Endothelial cell of umbilical vein (primary cell): Measurements from ENCODE around the gene SGK1. TPM values are rescaled to one million over a fixed set of nuclear protein-coding genes. Genes with fewer than 3 reads are reported as not detected.

Experiments used
- BruUV-seq: library from RNA; stranded (reverse); fragments of 400-500 nt; replicated peaks from 2 replicates; lab custom pipeline; 2021; lab: Mats Ljungman, UMichigan
- CTCF ChIA-PET: fragments of 300-600, 350-600 bp; sonication (Branson Sonifier 250); formaldehyde crosslinking; loops from one replicate; lab custom pipeline; 2021; ENCODE audit warnings: antibody characterized with exemption, inconsistent platforms; lab: Charles Lee
- POLR2A ChIA-PET: fragments of 300-600, 350-600 bp; sonication (Branson Sonifier 250); formaldehyde crosslinking; loops from one replicate; lab custom pipeline; 2021; ENCODE audit warnings: antibody characterized with exemption, inconsistent platforms; lab: Charles Lee
- DNase-seq: peaks from one replicate; pipeline ENCODE4 v3.0.0-alpha.2; 2011; ENCODE audit warnings: low read depth, low spot score
- FAIRE-seq: peaks from 2 replicates; lab custom pipeline; 2011; peaks lifted over from hg19 to GRCh38; lab: Jason Lieb, UNC
- H2AFZ ChIP-seq: 2 replicates; pipeline ENCODE4 v1.6.0; 2012; ENCODE audit warnings: low read depth, low read length, control low read depth, inconsistent platforms
- H3K27ac ChIP-seq: 2 replicates; pipeline ENCODE4 v1.5.1; 2011; ENCODE audit warnings: low read depth, mild to moderate bottlenecking, control low read depth, low read length, moderate library complexity; ENCODE audit not compliant: insufficient read depth
- H3K27me3 ChIP-seq, 2 experiments: 2 replicates each; pipeline versions ENCODE4 v1.6.0 to v1.6.1; 2011; ENCODE audit warnings: low read length in 2 of 2, mixed read lengths in 1 of 2; ENCODE audit not compliant: control insufficient read depth in 2 of 2, insufficient read depth in 2 of 2
- H3K36me3 ChIP-seq, 2 experiments: 2 replicates in 1 of 2; 3 replicates in 1 of 2; pipeline ENCODE4 v1.5.1; 2011; ENCODE audit warnings: low read length in 2 of 2, mild to moderate bottlenecking in 1 of 2, moderate library complexity in 1 of 2; ENCODE audit not compliant: control insufficient read depth in 2 of 2, insufficient read depth in 2 of 2; ENCODE audit errors: extremely low read depth in 1 of 2
- H3K4me1 ChIP-seq: 3 replicates; pipeline ENCODE4 v1.5.1; 2011; ENCODE audit warnings: mild to moderate bottlenecking, low read length; ENCODE audit not compliant: control insufficient read depth, insufficient read depth; ENCODE audit errors: extremely low read depth
- H3K4me2 ChIP-seq: 2 replicates; pipeline ENCODE4 v1.6.1; 2011; ENCODE audit warnings: low read length, control low read depth, mixed read lengths; ENCODE audit not compliant: insufficient read depth
- H3K4me3 ChIP-seq, 3 experiments: fragments of 200-600 bp in 1 of 3; sonication (generic), shearing (Covaris generic) in 1 of 3; replicated peaks in 1 of 3; 2 replicates each; pipeline ENCODE4 v1.5.1; 2011 to 2016; ENCODE audit warnings: control low read depth in 3 of 3, low read length in 3 of 3, mild to moderate bottlenecking in 2 of 3, inconsistent platforms in 1 of 3, low read depth in 1 of 3, moderate library complexity in 1 of 3; ENCODE audit not compliant: insufficient read depth in 1 of 3
- H3K79me2 ChIP-seq: 2 replicates; pipeline ENCODE4 v1.6.0; 2012; ENCODE audit warnings: low read length, inconsistent platforms; ENCODE audit not compliant: control insufficient read depth, insufficient read depth
- H3K9ac ChIP-seq: replicated peaks from 2 replicates; pipeline ENCODE3; 2011; ENCODE audit warnings: low read length, control low read depth; ENCODE audit not compliant: insufficient read depth; ENCODE audit errors: extremely low read depth
- H3K9me1 ChIP-seq: replicated peaks from 3 replicates; pipeline ENCODE4 v1.6.0; 2011; ENCODE audit warnings: mild to moderate bottlenecking, low read length; ENCODE audit not compliant: control insufficient read depth, insufficient read depth; ENCODE audit errors: extremely low read depth
- H3K9me3 ChIP-seq: replicated peaks from 2 replicates; pipeline ENCODE4 v1.5.1; 2012; ENCODE audit warnings: low read length, inconsistent platforms; ENCODE audit not compliant: control insufficient read depth, insufficient read depth
- H4K20me1 ChIP-seq: replicated peaks from 2 replicates; pipeline ENCODE3; 2011; ENCODE audit warnings: mild to moderate bottlenecking, low read length; ENCODE audit not compliant: control insufficient read depth, insufficient read depth; ENCODE audit errors: extremely low read depth
- EZH2 ChIP-seq: IDR thresholded peaks from 2 replicates; pipeline ENCODE4 v1.6.1; 2012; ENCODE audit warnings: borderline replicate concordance, low read depth, mild to moderate bottlenecking, moderate library complexity, low read length, inconsistent platforms; ENCODE audit not compliant: severe bottlenecking
- FOS ChIP-seq: IDR thresholded peaks from 2 replicates; pipeline ENCODE4 v1.6.1; 2011; ENCODE audit warnings: mild to moderate bottlenecking, low read length, moderate library complexity, borderline replicate concordance; ENCODE audit not compliant: insufficient read depth
- GATA2 ChIP-seq: IDR thresholded peaks from 2 replicates; pipeline ENCODE4 v1.7.0; 2011; ENCODE audit warnings: low read depth, mild to moderate bottlenecking, moderate library complexity, mixed read lengths, low read length; ENCODE audit not compliant: insufficient read length, insufficient read depth
- JUN ChIP-seq: IDR thresholded peaks from 2 replicates; pipeline ENCODE4 v1.6.1; 2011; ENCODE audit warnings: borderline replicate concordance, low read depth; ENCODE audit not compliant: insufficient read length, insufficient read depth
- MYC ChIP-seq: IDR thresholded peaks from one replicate; pipeline ENCODE4 v1.6.1; 2011; ENCODE audit warnings: mild to moderate bottlenecking, low read depth, low read length
- POLR2A ChIP-seq: IDR thresholded peaks from 2 replicates; pipeline ENCODE4 v1.6.1; 2012; ENCODE audit warnings: low read depth, mild to moderate bottlenecking, control low read depth, low read length
- POLR2AphosphoS5 ChIP-seq: IDR thresholded peaks from 2 replicates; pipeline ENCODE4 v1.6.1; 2012; ENCODE audit warnings: low read depth, mild to moderate bottlenecking, control low read depth, low read length, moderate library complexity; ENCODE audit not compliant: insufficient read depth
- dilution Hi-C: fragments of 300-500 bp; cut with MboI; formaldehyde crosslinking; loops from one replicate; pipeline ENCODE4 v1.15.0; 2019; ENCODE audit warnings: low sequenced_read_pairs; ENCODE audit not compliant: extremely low pct_ligation_motif_present
- intact Hi-C: fragments of 100-400 bp; cut with micrococcal nuclease; formaldehyde crosslinking; loops from one replicate; pipeline ENCODE4 v1.10.0; 2022
- polyA plus RNA-seq, 4 experiments: library from polyadenylated mRNA; depleted of rRNA in 3 of 4; stranded (reverse) in 3 of 4; unstranded in 1 of 4; fragments of >200 nt; gene quantifications; 2 replicates each; pipeline versions ENCODE4 v1.2.1 to v1.2.3, GENCODE V29; 2011 to 2012; ENCODE audit warnings: missing spikeins in 1 of 4
- total RNA-seq: library from RNA; stranded (reverse); gene quantifications from 2 replicates; pipeline ENCODE4 v1.2.3, GENCODE V29; 2021
- TF ChIP-seq, protein P1 (sequence below): IDR thresholded peaks from 2 replicates; pipeline ENCODE4 v1.6.1; 2011; ENCODE audit not compliant: insufficient read depth, insufficient read length
- TF ChIP-seq, protein P2 (sequence below), 2 donors: IDR thresholded peaks; 1 replicate in 1 of 2; 2 replicates in 1 of 2; pipeline ENCODE4 v1.5.1; 2011; ENCODE audit warnings: low read length in 2 of 2, mild to moderate bottlenecking in 2 of 2, moderate library complexity in 2 of 2, control low read depth in 1 of 2, inconsistent platforms in 1 of 2, low read depth in 1 of 2; ENCODE audit not compliant: insufficient read depth in 1 of 2; ENCODE audit errors: extremely low read depth in 1 of 2

Gene SGK1
- total and polyA plus RNA-seq, 2 donors (not counting 3 experiments of a cell fraction or from before 2014, with no cell fraction given), result 121 to 128 TPM

- Histone ChIP-seq H3K4me3 (no peak overlapping the region), H3K27ac (no peak overlapping the region), H3K79me2 (no peaks in the 10 kb centered on the region), H3K9me3 (no peaks in the 10 kb centered on the region), H3K9me1 (no peaks in the 10 kb centered on the region), H3K27me3 (no peaks in the 10 kb centered on the region), H3K36me3 (no peaks in the 10 kb centered on the region), H3K9ac (no peak overlapping the region), H3K4me1 (peaks cover 6% of the 10 kb centered on the region), H4K20me1 (no peaks in the 10 kb centered on the region), H2AFZ (no peak overlapping the region), H3K4me2 (no peak overlapping the region)
- POLR2A ChIA-PET, result interaction anchor here (0.6 kb wide), 1 partner anchor 135 kb away, joined by 6 read pairs; no protein-coding TSS in a partner anchor
- CTCF ChIA-PET, result interaction anchor here (1.3 kb wide), 1 partner anchor 13 kb away, joined by 4 read pairs; no protein-coding TSS in a partner anchor
- no TSS peak for BruUV-seq
- DNase-seq, result no peak
- dilution Hi-C loops (no loop called here), intact Hi-C loops (no loop called here)
- FAIRE-seq, result no peak
- TF ChIP-seq MYC (no peak), POLR2A (no peak), EZH2 (no peak), GATA2 (no peak)
- TF ChIP-seq, protein P1, sequence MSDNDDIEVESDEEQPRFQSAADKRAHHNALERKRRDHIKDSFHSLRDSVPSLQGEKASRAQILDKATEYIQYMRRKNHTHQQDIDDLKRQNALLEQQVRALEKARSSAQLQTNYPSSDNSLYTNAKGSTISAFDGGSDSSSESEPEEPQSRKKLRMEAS, result no peak
Observed at GRCh38 chr6:134282816-134283215, 35.1 kb downstream of the SGK1 start.

GRCh38 chr6:134281388-134281787 is 36.5 kb downstream of the SGK1 start:
- no peaks in the 10 kb centered on the region for H3K36me3 ChIP-seq
- H2AFZ ChIP-seq, result no peak overlapping the region
- no peak overlapping the region for H3K9ac ChIP-seq
- dilution Hi-C loops (no loop called here), intact Hi-C loops (no loop called here)
- no peaks in the 10 kb centered on the region for H3K9me1 ChIP-seq
- TF ChIP-seq, protein P2, sequence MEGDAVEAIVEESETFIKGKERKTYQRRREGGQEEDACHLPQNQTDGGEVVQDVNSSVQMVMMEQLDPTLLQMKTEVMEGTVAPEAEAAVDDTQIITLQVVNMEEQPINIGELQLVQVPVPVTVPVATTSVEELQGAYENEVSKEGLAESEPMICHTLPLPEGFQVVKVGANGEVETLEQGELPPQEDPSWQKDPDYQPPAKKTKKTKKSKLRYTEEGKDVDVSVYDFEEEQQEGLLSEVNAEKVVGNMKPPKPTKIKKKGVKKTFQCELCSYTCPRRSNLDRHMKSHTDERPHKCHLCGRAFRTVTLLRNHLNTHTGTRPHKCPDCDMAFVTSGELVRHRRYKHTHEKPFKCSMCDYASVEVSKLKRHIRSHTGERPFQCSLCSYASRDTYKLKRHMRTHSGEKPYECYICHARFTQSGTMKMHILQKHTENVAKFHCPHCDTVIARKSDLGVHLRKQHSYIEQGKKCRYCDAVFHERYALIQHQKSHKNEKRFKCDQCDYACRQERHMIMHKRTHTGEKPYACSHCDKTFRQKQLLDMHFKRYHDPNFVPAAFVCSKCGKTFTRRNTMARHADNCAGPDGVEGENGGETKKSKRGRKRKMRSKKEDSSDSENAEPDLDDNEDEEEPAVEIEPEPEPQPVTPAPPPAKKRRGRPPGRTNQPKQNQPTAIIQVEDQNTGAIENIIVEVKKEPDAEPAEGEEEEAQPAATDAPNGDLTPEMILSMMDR (IDR thresholded peaks at IDR 0.05; ENCODE audit: extremely low read depth in 1 of 2, insufficient read depth in 1 of 2, low read depth in 1 of 2, low read length in 2 of 2), result no peak
- TF ChIP-seq GATA2, result no peak
- no peak for TF ChIP-seq FOS
- TF ChIP-seq, protein P1, result no peak
- no peak for TF ChIP-seq JUN
- no peak for TF ChIP-seq POLR2A
- no peak for TF ChIP-seq POLR2AphosphoS5
- no peak for TF ChIP-seq MYC
- no peaks in the 10 kb centered on the region for H3K9me3 ChIP-seq
- BruUV-seq, result no TSS peak
- H3K27me3 ChIP-seq, result no peaks in the 10 kb centered on the region
- no peak overlapping the region for H3K27ac ChIP-seq
- H3K4me3 ChIP-seq, result no peak overlapping the region
- no peaks in the 10 kb centered on the region for H3K4me1 ChIP-seq
- FAIRE-seq (no peak), DNase-seq (no peak)
- H3K79me2 ChIP-seq, result no peaks in the 10 kb centered on the region
- H4K20me1 ChIP-seq, result no peaks in the 10 kb centered on the region
- H3K4me2 ChIP-seq, result no peak overlapping the region
- ChIA-PET POLR2A (no interaction called here), CTCF (interaction anchor here (0.7 kb wide), 1 partner anchor 130 kb away, joined by 4 read pairs; no protein-coding TSS in a partner anchor)
